Stimulated activated naive CD8-positive, alpha-beta T cell treated with anti-CD3 and anti-CD28 coated beads, Interleukin-15, amount 100 ng/mL, for 72 hours (primary cell): ENCODE results near the gene TOP3B.
A peak's percentile ranks its signal among the peaks of the same experiment; 100 is the strongest.

Source experiments
- ATAC-seq: fragments of 150-1000 bp; cut with Tn5 transposase; 2 replicates; pipeline ENCODE4 v1.10.0; 2021; ENCODE audit warnings: mild to moderate bottlenecking, moderate library complexity
- DNase-seq, 2 donors: peaks; one replicate each; pipeline ENCODE4 v3.0.0; 2021 to 2022
- H3K27ac Mint-ChIP-seq, 2 donors: one replicate each; pipeline ENCODE4 v1.8.0; 2022; ENCODE audit warnings: mild to moderate bottlenecking in 2 of 2, mixed read lengths in 2 of 2, moderate library complexity in 2 of 2
- H3K27me3 Mint-ChIP-seq: one replicate; pipeline ENCODE4 v1.8.0; 2022; ENCODE audit warnings: mixed read lengths
- H3K4me1 Mint-ChIP-seq: one replicate; pipeline ENCODE4 v1.8.0; 2022; ENCODE audit warnings: mild to moderate bottlenecking, mixed read lengths
- H3K4me3 Mint-ChIP-seq, 2 donors: one replicate each; pipeline ENCODE4 v1.8.0; 2022; ENCODE audit warnings: mild to moderate bottlenecking in 2 of 2, mixed read lengths in 2 of 2, moderate library complexity in 1 of 2
- H3K9me3 Mint-ChIP-seq, 2 donors: one replicate each; pipeline ENCODE4 v1.8.0; 2022; ENCODE audit warnings: mixed read lengths in 2 of 2

The TOP3B gene

DNA sequence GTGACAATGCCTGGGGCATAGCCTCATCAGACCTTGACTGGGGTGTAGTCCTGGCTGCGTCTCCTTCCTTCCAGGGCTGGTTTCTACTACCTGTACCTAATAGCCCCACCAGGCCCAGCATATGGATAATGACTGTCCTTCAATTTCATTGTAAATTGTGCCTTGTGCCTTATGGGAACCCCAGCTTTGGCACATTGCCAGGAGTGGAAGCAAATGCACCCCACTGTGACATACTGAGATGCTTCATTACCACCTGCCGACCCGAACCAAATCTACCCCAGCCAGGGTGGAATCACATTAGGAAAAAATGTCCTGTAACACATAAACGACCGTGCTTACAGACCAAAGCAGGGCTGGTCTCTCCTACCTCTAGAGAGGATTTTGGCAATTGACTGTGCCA is 7.3 kb downstream of the TOP3B start:
- no peak overlapping the region for H3K4me3 Mint-ChIP-seq
- ATAC-seq (no peak), DNase-seq (no peak)
- no peak overlapping the region for H3K27ac Mint-ChIP-seq
- H3K9me3 Mint-ChIP-seq: no peaks in the 10 kb centered on the region
- H3K4me1 Mint-ChIP-seq: peaks cover 28% of the 10 kb centered on the region
- no peaks in the 10 kb centered on the region for H3K27me3 Mint-ChIP-seq

DNA sequence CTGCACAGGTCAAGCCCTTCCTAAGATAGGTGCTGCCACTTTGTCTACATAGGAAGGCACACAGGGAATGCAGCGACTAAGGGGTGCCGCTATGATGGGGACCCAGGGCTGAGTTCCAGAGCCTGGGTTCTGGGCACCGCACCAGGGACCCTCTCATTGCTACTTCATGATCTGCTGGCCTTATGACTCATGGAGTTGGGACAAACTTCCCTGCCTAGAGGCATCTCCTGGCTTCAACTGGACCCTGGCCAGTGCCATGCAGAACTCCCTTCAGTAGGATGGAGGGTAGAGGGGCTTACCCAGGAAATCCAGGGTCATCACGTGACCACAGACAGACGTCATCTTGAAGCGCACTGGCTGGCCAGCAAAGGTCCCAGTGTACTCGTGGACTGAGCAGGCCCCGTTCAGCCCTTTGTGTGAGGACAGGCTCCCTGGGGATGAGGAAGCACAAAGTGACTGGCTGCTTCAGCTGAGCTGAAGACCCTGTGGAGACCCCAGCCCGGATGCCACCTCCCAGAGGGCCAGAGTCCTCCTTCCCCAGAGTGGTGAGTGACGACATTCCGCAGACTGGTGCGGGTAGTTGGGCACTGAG is 8.4 kb downstream of the TOP3B start:
- Mint-ChIP-seq H3K9me3 (no peaks in the 10 kb centered on the region), H3K4me1 (peaks cover 18% of the 10 kb centered on the region), H3K27ac (peak overlapping the region in 1 of 2 donors; percentile 43), H3K27me3 (no peaks in the 10 kb centered on the region), H3K4me3 (no peak overlapping the region)
- DNase-seq (no peak), ATAC-seq (no peak)

DNA sequence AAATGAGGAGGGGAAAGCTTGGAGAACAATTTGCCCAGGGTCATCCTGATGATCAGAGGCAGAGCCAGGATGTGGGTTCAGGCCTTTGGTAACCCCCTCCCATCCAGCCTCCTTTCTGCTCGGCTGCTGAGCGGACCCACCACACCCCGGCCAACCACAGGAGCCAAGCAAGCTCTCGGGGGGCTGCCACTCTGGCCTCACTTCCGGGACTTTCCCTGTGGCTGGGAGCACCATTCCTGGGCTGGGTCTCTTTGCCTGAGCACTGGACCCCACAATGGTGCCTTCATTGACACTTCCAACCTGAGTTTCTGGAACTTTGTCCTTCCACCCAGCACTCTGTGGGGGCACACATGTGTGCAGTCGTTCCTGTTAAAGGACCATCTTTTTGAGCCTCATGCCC is 9.8 kb downstream of the TOP3B start:
- no peak overlapping the region for H3K4me3 Mint-ChIP-seq
- no peak overlapping the region for H3K27ac Mint-ChIP-seq
- DNase-seq (no peak), ATAC-seq (no peak)
- H3K4me1 Mint-ChIP-seq: peaks cover 5% of the 10 kb centered on the region
- H3K27me3 Mint-ChIP-seq: no peaks in the 10 kb centered on the region
- H3K9me3 Mint-ChIP-seq: no peaks in the 10 kb centered on the region

DNA sequence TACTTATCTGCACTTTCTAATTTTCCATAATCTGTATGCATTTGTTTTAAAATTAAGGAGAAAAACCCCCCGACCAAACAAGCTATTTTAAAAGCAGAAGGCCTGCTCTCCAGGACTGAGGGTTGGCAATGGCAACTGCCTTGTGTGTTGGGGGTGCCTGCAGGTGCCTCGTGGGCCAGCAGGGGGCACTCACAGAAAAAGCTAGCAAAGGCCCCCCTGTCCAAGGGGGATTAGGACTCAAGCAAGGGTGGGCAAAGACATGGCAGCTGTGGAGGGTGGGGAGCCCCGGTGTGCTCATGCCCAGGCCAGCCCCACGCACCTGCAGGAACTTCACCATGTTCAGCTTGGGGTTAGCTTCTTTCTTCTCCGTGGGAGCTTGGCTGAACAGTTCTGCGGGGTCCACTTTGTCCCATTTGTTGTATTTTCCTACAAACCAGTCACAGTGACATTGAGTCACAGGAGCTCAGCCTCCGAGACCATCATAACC is 10.3 kb downstream of the TOP3B start:
- Mint-ChIP-seq H3K4me3 (no peak overlapping the region), H3K4me1 (no peaks in the 10 kb centered on the region), H3K27ac (no peak overlapping the region), H3K9me3 (no peaks in the 10 kb centered on the region), H3K27me3 (no peaks in the 10 kb centered on the region)
- ATAC-seq: peak; percentile 74
- DNase-seq: peak; percentile 40 to 50

DNA sequence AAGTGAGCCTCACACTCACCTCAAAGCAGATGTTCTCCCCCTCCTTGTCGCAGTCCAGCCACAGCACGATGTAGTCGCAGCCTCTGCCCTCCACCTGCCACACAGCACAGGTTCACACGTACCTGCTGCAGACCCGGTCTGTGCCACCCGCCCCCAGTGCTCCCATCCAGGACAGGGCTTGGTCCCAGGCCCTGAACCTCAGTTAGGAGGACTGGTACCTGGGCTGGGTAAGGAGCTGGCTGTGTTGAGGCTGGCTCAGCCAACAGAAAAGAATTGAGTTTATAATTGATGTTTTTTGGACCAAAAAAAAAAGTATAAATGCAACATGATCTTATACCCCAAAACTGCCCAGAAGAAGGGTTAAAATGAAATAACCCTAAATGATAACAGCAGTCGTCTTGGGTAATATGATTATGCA is 10.7 kb downstream of the TOP3B start:
- no peaks in the 10 kb centered on the region for H3K4me1 Mint-ChIP-seq
- DNase-seq: no peak
- H3K4me3 Mint-ChIP-seq: no peak overlapping the region
- no peak overlapping the region for H3K27ac Mint-ChIP-seq
- no peaks in the 10 kb centered on the region for H3K27me3 Mint-ChIP-seq
- no peaks in the 10 kb centered on the region for H3K9me3 Mint-ChIP-seq
- no peak for ATAC-seq

DNA sequence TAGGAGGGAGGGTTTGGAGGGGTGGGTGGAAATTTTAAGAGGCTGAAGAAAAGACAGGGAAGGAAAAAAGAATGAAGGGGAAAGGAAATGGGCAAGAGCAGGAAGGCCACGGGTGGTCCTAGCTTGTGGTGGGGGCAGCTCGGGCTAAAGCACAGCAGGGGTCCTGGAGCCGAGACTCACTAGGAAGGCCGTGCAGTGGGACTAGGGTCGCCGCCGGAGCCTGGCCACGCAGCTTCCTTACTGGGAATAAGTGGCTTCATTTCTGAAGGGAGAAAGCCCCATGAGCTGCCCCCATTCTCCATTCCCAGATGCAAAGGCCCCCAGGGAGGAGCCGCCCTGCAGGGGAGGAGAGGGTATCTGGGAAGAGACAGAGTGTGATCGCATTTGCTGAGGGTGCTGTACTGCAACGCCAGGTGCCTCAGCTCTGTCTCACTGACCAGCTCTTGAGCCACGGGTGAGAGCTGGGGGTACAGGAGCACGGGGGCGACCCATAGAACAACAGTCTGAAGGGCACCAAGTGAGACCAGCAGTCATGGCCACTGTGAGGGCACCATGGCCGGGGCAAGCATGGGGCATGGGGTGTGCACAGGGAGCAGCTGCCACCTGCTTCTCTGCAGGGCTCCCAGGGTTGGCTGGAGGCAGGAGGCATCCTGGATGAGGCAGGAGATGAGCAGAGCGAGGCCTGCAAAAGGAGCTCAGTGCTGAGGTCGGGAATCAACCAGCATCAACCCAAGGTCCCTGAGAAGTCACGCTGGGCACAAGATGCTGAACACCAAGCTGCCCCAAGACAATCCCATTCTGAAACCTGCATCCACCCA is 11.6 kb downstream of the TOP3B start:
- ATAC-seq (no peak), DNase-seq (no peak)
- H3K4me1 Mint-ChIP-seq: no peaks in the 10 kb centered on the region
- H3K4me3 Mint-ChIP-seq: no peak overlapping the region
- H3K9me3 Mint-ChIP-seq: no peaks in the 10 kb centered on the region
- H3K27me3 Mint-ChIP-seq: no peaks in the 10 kb centered on the region
- no peak overlapping the region for H3K27ac Mint-ChIP-seq

DNA sequence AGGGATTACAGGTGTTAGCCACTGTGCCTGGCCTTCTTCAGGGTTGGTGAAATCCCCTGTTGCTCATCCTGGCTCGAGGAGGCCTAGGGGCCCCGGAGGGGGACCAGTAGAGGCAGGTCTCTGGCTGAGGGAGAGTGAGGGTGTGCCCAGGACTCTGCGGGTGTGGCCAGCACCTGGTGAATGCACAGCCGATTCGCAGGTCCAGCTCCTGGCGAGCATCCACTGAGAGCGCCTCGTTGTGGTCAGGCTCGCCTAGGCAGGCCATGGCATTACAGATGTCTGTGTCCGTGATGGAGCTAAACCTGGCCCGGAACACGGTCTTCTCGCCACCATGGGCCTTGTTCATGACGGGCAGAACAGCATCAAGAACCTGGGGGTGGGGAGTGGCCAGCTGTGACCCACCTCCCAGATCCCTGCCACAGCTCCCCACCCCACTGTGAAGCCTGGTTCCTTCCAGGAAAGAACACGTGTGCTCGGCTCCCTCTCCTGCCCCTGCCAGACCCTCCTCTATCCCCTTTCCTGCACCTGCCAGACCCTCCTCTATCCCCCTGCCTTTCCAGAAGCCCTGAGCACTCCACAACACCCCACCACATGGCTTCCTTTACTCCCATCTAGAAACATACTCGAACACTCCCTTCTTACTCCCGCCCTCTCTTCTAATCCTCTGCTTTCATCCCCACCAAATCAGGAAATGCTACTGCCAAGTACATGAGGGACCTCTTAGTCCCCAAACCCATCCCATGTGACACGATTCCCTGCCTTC is 12.4 kb downstream of the TOP3B start:
- H3K27ac Mint-ChIP-seq: no peak overlapping the region
- no peak overlapping the region for H3K4me3 Mint-ChIP-seq
- DNase-seq (no peak), ATAC-seq (no peak)
- H3K4me1 Mint-ChIP-seq: no peaks in the 10 kb centered on the region
- no peaks in the 10 kb centered on the region for H3K27me3 Mint-ChIP-seq
- no peaks in the 10 kb centered on the region for H3K9me3 Mint-ChIP-seq

DNA sequence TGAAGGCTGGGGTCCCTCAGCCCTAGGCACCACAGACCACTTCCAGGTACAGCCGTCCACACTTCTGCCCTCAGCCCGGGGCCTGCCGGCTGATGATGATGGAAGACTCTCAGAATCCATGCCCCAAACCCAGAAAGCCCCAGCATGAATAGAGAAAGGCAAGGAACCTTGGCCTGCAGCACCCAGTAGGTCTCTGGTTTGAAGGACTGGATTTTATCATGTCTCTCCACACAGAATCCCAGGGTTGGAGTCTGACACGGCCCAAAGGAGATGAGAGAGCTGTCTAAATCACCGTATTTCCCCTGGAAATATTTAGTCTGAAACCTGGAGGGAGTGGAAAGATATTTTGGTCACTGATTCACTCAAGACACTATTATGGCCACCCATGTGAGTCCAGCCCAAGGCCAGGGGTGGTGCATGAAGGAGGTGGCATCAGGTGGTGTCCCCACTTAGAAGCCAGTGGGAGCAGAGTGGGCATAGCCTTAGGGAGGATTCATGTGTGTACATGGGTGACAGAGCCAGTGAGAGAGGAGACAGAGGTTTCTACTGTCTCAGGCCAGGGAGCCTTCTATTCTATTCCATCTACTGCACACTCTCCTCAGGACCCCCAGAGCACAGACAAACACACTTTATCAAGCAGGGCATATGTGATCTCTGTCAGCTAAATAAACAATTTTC is 14.0 kb downstream of the TOP3B start:
- H3K9me3 Mint-ChIP-seq: no peaks in the 10 kb centered on the region

DNA sequence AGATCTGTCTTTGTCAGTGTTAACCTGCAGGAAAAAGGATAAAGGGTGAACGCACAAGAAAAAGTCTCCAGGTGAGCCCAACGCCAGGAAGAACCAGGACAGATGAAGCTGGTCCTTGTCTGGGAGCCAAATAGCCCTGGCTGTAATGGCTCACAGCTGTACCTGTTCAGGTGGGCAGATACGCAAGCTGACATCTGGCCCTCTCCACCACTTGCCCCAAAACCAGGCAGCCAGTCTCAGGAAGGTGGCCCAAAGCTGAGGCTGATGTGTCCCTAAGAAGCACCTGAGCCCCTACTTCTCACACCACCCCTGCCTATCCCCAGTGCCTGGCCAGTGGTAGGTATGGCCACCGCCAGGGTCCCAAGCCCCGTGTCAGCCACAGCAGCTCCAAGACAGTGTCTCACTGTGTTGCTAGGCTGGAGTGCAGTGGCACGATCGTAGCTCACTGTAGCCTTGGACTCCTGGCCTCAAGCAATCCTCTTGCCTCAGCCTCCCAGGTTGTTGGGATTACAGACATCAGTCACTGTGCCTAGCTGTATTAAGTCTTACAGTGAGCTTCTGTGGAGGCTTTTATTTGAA is 14.8 kb downstream of the TOP3B start:
- Mint-ChIP-seq H3K9me3 (no peaks in the 10 kb centered on the region), H3K4me1 (no peaks in the 10 kb centered on the region), H3K27ac (no peak overlapping the region), H3K4me3 (no peak overlapping the region), H3K27me3 (no peaks in the 10 kb centered on the region)
- ATAC-seq: no peak
- DNase-seq: no peak

More for the DNA sequence above, 14.0 kb downstream of the TOP3B start:
- H3K4me3 Mint-ChIP-seq: no peak overlapping the region
- no peak for DNase-seq
- peak overlapping the region in 1 of 2 donors; percentile 35 for H3K27ac Mint-ChIP-seq
- ATAC-seq: no peak
- H3K4me1 Mint-ChIP-seq: no peaks in the 10 kb centered on the region
- H3K27me3 Mint-ChIP-seq: no peaks in the 10 kb centered on the region

DNA sequence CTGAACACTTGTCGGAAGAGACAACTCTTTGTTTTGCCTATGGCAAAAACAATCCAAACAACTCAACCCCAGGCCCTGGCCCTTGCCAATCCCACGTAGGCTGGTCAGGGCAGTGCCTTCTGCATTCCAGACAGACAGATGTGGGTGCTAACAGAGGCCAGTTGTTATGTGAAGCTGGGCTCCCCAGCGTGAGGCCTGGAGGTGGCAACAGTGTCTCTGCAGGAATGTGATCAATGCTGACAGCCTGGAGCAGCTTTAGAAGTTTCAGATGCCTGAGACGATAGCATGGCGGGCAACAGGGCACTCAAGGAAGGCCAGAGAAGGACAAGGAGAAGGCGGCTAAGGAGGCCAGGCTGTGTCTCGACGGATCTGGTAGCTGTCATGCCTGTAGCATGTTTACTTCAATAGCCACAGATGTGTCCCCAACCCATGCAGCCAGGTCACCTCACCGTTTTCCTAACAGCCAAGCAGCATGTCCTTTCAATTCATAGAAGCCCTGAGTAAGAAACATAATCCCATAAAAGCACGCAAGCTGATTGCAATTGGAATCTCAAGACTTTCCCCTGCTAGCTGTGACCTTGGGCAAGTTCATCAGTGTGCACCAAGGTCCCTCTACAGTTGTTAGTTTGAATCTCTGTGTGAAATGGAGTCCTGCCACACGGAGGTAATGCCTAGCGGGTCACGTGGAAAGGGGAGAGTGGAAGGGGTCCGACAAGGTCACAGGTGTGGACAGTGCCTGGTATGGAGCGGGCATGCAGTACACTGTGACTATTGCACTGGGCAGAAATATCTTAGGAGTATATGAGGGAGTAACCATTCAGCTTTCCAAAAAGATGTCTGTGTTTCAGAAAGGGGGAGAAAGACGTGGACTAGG is 15.7 kb downstream of the TOP3B start:
- Mint-ChIP-seq H3K27ac (peak overlapping the region in 1 of 2 donors; percentile 72), H3K9me3 (no peaks in the 10 kb centered on the region), H3K27me3 (no peaks in the 10 kb centered on the region), H3K4me1 (no peaks in the 10 kb centered on the region), H3K4me3 (no peak overlapping the region)
- ATAC-seq (no peak), DNase-seq (no peak)

DNA sequence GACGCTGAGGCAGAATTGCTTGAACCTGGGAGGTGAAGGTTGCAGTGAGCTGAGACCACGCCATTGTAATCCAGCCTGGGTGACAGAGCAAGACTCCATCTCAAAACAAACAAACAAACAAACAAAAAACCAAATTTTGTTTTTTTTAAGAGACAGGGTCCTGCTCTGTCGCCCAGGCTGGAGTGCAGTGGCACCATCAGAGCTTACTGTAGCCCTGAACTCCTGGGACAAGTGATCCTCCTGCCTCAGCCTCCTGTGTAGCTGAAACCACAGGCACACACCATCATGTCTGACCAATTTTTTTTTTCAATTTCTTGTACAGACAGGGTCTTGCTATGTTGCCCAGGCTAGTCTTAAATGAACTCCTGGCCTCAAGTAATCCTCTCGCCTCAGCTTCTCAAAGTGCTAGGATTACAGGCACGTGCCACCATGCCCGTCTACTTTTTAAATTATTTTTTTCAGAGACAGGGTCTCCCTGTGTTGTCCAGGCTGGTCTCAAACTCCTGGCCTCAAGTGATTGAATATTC is 16.8 kb downstream of the TOP3B start:
- H3K9me3 Mint-ChIP-seq: no peaks in the 10 kb centered on the region
- H3K27ac Mint-ChIP-seq: no peak overlapping the region
- no peaks in the 10 kb centered on the region for H3K4me1 Mint-ChIP-seq
- H3K27me3 Mint-ChIP-seq: no peaks in the 10 kb centered on the region
- no peak for DNase-seq
- ATAC-seq: no peak
- H3K4me3 Mint-ChIP-seq: no peak overlapping the region

DNA sequence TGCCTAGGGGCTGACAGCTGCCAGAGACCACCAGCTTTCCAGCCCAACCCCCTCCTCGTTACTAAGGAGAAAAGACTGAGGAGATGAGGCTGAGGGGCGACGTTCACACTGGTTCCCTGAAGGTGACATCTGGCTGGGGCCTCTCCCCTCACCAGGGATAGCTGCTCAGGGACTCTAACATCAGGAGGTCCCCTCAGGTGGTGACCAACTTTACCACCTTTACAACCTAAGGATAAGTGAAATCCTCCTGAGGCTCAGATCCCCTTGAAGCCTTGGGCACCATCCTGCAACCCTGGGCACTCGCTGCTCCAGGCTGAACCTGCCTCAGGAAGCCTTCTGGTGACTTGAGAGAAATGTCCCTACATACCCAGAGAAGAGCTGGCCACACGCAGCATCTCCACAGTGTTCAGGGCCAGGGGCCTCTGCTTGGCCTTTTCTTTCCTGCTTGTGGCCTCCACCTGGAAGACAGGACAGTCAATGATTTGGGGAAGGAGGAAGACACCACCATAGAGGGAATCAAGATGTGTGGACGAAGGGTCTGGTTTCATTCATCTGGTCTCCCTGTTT is 17.6 kb downstream of the TOP3B start:
- Mint-ChIP-seq H3K9me3 (no peaks in the 10 kb centered on the region), H3K4me1 (no peaks in the 10 kb centered on the region), H3K4me3 (no peak overlapping the region), H3K27me3 (no peaks in the 10 kb centered on the region), H3K27ac (peak overlapping the region in 1 of 2 donors; percentile 59)
- DNase-seq (no peak), ATAC-seq (no peak)

DNA sequence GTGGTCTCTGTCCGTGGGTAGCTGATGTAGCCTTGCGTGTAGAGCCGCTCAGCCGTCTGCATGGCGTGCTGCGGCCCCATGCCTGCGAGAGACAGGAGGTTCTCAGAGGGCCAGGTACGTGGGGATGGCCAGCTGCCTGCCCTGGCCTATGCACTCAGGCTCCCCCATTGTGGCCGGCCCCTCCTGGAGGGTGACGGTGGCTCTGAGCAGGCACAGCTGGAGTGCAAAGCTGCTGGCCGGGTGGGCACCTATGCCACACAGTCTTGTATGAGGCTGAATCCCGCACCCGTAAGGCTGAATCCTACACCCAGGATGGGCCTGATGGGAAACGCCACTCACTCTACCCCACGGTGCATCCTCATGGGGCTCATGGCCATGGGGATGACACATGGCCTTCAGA is 18.4 kb downstream of the TOP3B start:
- ATAC-seq: no peak
- H3K4me3 Mint-ChIP-seq: no peak overlapping the region
- no peaks in the 10 kb centered on the region for H3K4me1 Mint-ChIP-seq
- no peaks in the 10 kb centered on the region for H3K27me3 Mint-ChIP-seq
- H3K9me3 Mint-ChIP-seq: no peaks in the 10 kb centered on the region
- no peak overlapping the region for H3K27ac Mint-ChIP-seq
- no peak for DNase-seq

DNA sequence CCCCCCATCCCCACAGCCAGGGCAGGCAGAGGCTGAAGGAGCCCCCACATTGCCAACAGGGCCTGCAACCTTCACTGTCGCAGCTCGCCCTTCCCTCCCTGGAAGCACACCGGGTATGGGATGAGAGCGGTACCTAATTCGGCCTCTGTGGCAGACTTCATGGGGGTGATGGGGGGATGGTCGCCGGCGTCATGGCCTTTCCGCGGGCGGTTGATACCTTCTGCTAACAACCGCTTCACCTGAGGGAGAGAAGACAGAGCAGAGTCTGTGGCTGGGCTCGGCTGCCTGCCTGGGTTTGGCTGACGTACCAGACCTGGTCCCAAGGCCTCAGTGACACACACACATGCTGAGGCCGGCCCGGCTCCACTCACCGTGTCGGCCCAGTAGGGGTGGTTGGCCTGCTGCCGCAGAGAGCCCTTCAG is 18.8 kb downstream of the TOP3B start:
- Mint-ChIP-seq H3K9me3 (no peaks in the 10 kb centered on the region), H3K4me3 (no peak overlapping the region)
- ATAC-seq: no peak

More for the DNA sequence above, 18.8 kb downstream of the TOP3B start:
- no peak for DNase-seq
- H3K27me3 Mint-ChIP-seq: no peaks in the 10 kb centered on the region
- no peak overlapping the region for H3K27ac Mint-ChIP-seq
- H3K4me1 Mint-ChIP-seq: no peaks in the 10 kb centered on the region
